ENCODE data around the gene PREPL.

GRCh38 chr2:44335806-44336538 is 25.3 kb downstream of the PREPL start:
- TF ChIP-seq CTCF (IDR thresholded peaks at IDR 0.05) (no peak), EP300 (IDR thresholded peaks at IDR 0.05) (no peak), POLR2A (IDR thresholded peaks at IDR 0.05; ENCODE audit: low read depth) (no peak), POLR2AphosphoS5 (IDR thresholded peaks at IDR 0.05) (no peak)
